Activated CD8-positive, alpha-beta T cell treated with anti-CD3 and anti-CD28 coated beads for 36 hours (primary cell): ENCODE data around the gene CMTM7. TPM values are rescaled to one million over a fixed set of nuclear protein-coding genes. Genes with fewer than 3 reads are reported as not detected.
A peak's percentile ranks its signal among the peaks of the same experiment; 100 is the strongest.

Source experiments
- ATAC-seq: fragments of 200-7000 bp; cut with Tn5 transposase; one replicate; pipeline ENCODE4 v1.10.0; 2021; ENCODE audit warnings: mild to moderate bottlenecking, moderate library complexity
- CTCF ChIA-PET: fragments of 350-600 bp; sonication (Branson Sonifier 250); formaldehyde crosslinking; loops from one replicate; lab custom pipeline; 2021; ENCODE audit warnings: antibody characterized with exemption; lab: Charles Lee
- POLR2A ChIA-PET: fragments of 350-600 bp; sonication (Branson Sonifier 250); formaldehyde crosslinking; loops from one replicate; lab custom pipeline; 2021; ENCODE audit warnings: antibody characterized with exemption; lab: Charles Lee
- DNase-seq: peaks from one replicate; pipeline ENCODE4 v3.0.0-alpha.2; 2020
- H3K27ac Mint-ChIP-seq: one replicate; pipeline ENCODE4 v1.8.0; 2021; ENCODE audit warnings: mild to moderate bottlenecking, mixed read lengths
- H3K27me3 Mint-ChIP-seq: one replicate; pipeline ENCODE4 v1.8.0; 2021; ENCODE audit warnings: mixed read lengths
- H3K36me3 Mint-ChIP-seq: one replicate; pipeline ENCODE4 v1.8.0; 2021; ENCODE audit warnings: low read depth, mixed read lengths
- H3K4me1 Mint-ChIP-seq: one replicate; pipeline ENCODE4 v1.8.0; 2021; ENCODE audit warnings: low read depth, mixed read lengths
- H3K4me3 Mint-ChIP-seq: one replicate; pipeline ENCODE4 v1.8.0; 2021; ENCODE audit warnings: mild to moderate bottlenecking, moderate library complexity, mixed read lengths
- H3K9me3 Mint-ChIP-seq: one replicate; pipeline ENCODE4 v1.8.0; 2021; ENCODE audit warnings: mixed read lengths
- CTCF ChIP-seq: fragments of 200-600 bp; IDR thresholded peaks from one replicate; pipeline ENCODE4 v1.8.0; 2022; ENCODE audit warnings: antibody characterized with exemption, mild to moderate bottlenecking
- intact Hi-C: fragments of 100-400 bp; cut with micrococcal nuclease; formaldehyde crosslinking; loops from one replicate; pipeline ENCODE4 v1.10.0; 2022
- total RNA-seq, 2 experiments: library from RNA; stranded (reverse); gene quantifications; one replicate each; pipeline ENCODE4 v1.2.3, GENCODE V29; 2021

CMTM7 gene
- total RNA-seq, 2 experiments from 2014 or later = 36.1 to 37.2 TPM

GRCh38 chr3:32405711-32406323 is 14.2 kb downstream of the CMTM7 start:
- ATAC-seq (no peak), DNase-seq (no peak)
- no peak for TF ChIP-seq CTCF
- intact Hi-C loops = no loop called here
- no peaks in the 10 kb centered on the region for H3K27me3 Mint-ChIP-seq
- no peak overlapping the region for H3K4me3 Mint-ChIP-seq
- ChIA-PET POLR2A (interaction anchor here (0.8 to 1.3 kb wide), 2 partner anchors 33 to 54 kb away, joined by 3 read pairs; no protein-coding TSS in a partner anchor), CTCF (interaction anchor here (0.8 to 5.5 kb wide), 5 partner anchors 9 to 108 kb away, joined by 3 to 32 read pairs (median 3); no protein-coding TSS in a partner anchor)
- no peaks in the 10 kb centered on the region for H3K9me3 Mint-ChIP-seq
- H3K4me1 Mint-ChIP-seq = peaks cover 74% of the 10 kb centered on the region
- H3K27ac Mint-ChIP-seq = no peak overlapping the region
- peaks cover 27% of the 10 kb centered on the region for H3K36me3 Mint-ChIP-seq

GRCh38 chr3:32406486-32407408 is 15.1 kb downstream of the CMTM7 start:
- intact Hi-C loops = no loop called here
- Mint-ChIP-seq H3K4me1 (peaks cover 74% of the 10 kb centered on the region), H3K36me3 (peaks cover 29% of the 10 kb centered on the region), H3K9me3 (no peaks in the 10 kb centered on the region), H3K27me3 (no peaks in the 10 kb centered on the region), H3K27ac (peak overlapping the region; percentile 48), H3K4me3 (no peak overlapping the region)
- CTCF ChIA-PET = interaction anchor here (0.8 to 5.5 kb wide), 5 partner anchors 10 to 109 kb away, joined by 3 to 32 read pairs (median 3); no protein-coding TSS in a partner anchor
- POLR2A ChIA-PET = no interaction called here
- TF ChIP-seq CTCF = no peak
- DNase-seq = no peak
- no peak for ATAC-seq

GRCh38 chr3:32410367-32411246 is 19.0 kb downstream of the CMTM7 start:
- Mint-ChIP-seq H3K9me3 (no peaks in the 10 kb centered on the region), H3K4me3 (no peak overlapping the region), H3K27ac (peak overlapping the region; percentile 59), H3K27me3 (no peaks in the 10 kb centered on the region), H3K36me3 (peaks cover 19% of the 10 kb centered on the region), H3K4me1 (peaks cover 64% of the 10 kb centered on the region)
- intact Hi-C loops = no loop called here
- POLR2A ChIA-PET = interaction anchor here (0.5 to 1.6 kb wide), 5 partner anchors 9 to 67 kb away, joined by 3 to 4 read pairs (median 4); no protein-coding TSS in a partner anchor
- ATAC-seq = no peak
- no peak for TF ChIP-seq CTCF
- CTCF ChIA-PET = interaction anchor here (0.7 to 7.9 kb wide), 8 partner anchors 8 to 235 kb away, joined by 3 to 47 read pairs (median 4); no protein-coding TSS in a partner anchor
- no peak for DNase-seq

- H3K27ac Mint-ChIP-seq = no peak overlapping the region
- ChIA-PET CTCF (interaction anchor here (0.8 to 7.9 kb wide), 6 partner anchors 9 to 86 kb away, joined by 3 to 47 read pairs (median 4); no protein-coding TSS in a partner anchor), POLR2A (interaction anchor here (0.5 kb wide), 1 partner anchor 66 kb away, joined by 4 read pairs; no protein-coding TSS in a partner anchor)
Observed at GRCh38 chr3:32411442-32411841, 19.8 kb downstream of the CMTM7 start.

More at GRCh38 chr3:32411442-32411841, 19.8 kb downstream of the CMTM7 start:
- H3K27me3 Mint-ChIP-seq = no peaks in the 10 kb centered on the region
- DNase-seq (no peak), ATAC-seq (no peak)
- intact Hi-C loops = no loop called here
- no peak for TF ChIP-seq CTCF
- H3K4me3 Mint-ChIP-seq = no peak overlapping the region
- no peaks in the 10 kb centered on the region for H3K9me3 Mint-ChIP-seq
- peaks cover 61% of the 10 kb centered on the region for H3K4me1 Mint-ChIP-seq
- H3K36me3 Mint-ChIP-seq = peaks cover 17% of the 10 kb centered on the region
